ENCODE measurements around the gene PPP2CA. TPM values are rescaled to one million over a fixed set of nuclear protein-coding genes. Genes with fewer than 3 reads are reported as not detected.

Gene PPP2CA
- total and polyA plus RNA-seq, 2 of the 13 experiments (the other 11 are each of a cell fraction or from before 2014, with no cell fraction given): 82.4 to 171 TPM

DNA sequence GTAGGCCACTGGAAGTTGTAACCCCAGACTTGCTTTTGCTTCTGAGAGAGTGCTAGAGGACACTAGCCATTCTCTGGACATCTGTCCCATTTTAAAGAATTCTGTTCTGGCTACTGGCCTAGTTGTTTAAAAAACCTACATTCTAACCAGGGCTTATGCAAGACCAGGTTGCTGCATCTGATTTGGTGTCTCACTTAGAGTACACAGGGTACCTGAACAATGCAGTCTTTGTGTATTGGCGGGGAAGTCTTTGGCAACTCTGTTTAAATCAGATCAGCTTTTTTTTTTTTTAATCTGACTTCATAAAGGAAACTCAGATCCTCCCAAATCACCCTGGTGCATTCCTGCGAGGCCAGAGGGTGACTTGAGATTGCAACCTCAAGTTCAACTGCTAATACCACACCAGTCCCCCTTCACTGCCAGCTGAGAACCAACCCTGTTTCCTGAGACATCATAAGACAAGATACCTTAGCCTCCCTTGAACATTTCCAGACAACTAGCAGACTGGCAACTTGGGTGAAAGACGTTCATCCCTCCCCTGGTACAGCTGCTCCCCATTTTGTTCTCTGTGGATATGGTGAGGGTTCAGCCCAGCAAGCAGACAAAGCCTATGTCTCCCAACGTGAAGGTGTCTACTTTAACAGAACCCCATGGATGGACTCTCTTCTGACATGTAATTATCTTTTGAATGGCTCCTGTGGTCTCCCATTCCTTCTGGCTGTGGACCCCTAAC is 76.1 kb downstream of the PPP2CA start (continued):
- TF ChIP-seq, protein P1, sequence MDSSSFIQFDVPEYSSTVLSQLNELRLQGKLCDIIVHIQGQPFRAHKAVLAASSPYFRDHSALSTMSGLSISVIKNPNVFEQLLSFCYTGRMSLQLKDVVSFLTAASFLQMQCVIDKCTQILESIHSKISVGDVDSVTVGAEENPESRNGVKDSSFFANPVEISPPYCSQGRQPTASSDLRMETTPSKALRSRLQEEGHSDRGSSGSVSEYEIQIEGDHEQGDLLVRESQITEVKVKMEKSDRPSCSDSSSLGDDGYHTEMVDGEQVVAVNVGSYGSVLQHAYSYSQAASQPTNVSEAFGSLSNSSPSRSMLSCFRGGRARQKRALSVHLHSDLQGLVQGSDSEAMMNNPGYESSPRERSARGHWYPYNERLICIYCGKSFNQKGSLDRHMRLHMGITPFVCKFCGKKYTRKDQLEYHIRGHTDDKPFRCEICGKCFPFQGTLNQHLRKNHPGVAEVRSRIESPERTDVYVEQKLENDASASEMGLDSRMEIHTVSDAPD (CRISPR knock-in tag; IDR thresholded peaks at IDR 0.05): peak; percentile 69; the same call in 1 of the 2 replicates
- TF ChIP-seq ZSCAN20 (CRISPR knock-in tag; IDR thresholded peaks at IDR 0.05; ENCODE audit: borderline replicate concordance): no peak
- TF ChIP-seq ERF (CRISPR knock-in tag; IDR thresholded peaks at IDR 0.05): peak; percentile 20; the same call in 1 of the 2 replicates
- TF ChIP-seq TAF1 (CRISPR knock-in tag; IDR thresholded peaks at IDR 0.05): no peak
- TF ChIP-seq KLF15 (CRISPR knock-in tag; IDR thresholded peaks at IDR 0.05; ENCODE audit: borderline replicate concordance): no peak
- no peak for TF ChIP-seq CBFB (CRISPR knock-in tag; IDR thresholded peaks at IDR 0.05)
- TF ChIP-seq, protein P2, sequence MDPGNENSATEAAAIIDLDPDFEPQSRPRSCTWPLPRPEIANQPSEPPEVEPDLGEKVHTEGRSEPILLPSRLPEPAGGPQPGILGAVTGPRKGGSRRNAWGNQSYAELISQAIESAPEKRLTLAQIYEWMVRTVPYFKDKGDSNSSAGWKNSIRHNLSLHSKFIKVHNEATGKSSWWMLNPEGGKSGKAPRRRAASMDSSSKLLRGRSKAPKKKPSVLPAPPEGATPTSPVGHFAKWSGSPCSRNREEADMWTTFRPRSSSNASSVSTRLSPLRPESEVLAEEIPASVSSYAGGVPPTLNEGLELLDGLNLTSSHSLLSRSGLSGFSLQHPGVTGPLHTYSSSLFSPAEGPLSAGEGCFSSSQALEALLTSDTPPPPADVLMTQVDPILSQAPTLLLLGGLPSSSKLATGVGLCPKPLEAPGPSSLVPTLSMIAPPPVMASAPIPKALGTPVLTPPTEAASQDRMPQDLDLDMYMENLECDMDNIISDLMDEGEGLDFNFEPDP (CRISPR knock-in tag; conservative IDR thresholded peaks at IDR 0.05): no peak
- no peak for TF ChIP-seq XRCC5 (optimal IDR thresholded peaks at IDR 0.05; ENCODE audit: low read length)
- TF ChIP-seq, protein P3, sequence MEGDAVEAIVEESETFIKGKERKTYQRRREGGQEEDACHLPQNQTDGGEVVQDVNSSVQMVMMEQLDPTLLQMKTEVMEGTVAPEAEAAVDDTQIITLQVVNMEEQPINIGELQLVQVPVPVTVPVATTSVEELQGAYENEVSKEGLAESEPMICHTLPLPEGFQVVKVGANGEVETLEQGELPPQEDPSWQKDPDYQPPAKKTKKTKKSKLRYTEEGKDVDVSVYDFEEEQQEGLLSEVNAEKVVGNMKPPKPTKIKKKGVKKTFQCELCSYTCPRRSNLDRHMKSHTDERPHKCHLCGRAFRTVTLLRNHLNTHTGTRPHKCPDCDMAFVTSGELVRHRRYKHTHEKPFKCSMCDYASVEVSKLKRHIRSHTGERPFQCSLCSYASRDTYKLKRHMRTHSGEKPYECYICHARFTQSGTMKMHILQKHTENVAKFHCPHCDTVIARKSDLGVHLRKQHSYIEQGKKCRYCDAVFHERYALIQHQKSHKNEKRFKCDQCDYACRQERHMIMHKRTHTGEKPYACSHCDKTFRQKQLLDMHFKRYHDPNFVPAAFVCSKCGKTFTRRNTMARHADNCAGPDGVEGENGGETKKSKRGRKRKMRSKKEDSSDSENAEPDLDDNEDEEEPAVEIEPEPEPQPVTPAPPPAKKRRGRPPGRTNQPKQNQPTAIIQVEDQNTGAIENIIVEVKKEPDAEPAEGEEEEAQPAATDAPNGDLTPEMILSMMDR (CRISPR knock-in tag; IDR thresholded peaks at IDR 0.05): 0 out of 2 replicates have a peak, but pooled peaks have one; percentile 4
- TF ChIP-seq, protein P4, sequence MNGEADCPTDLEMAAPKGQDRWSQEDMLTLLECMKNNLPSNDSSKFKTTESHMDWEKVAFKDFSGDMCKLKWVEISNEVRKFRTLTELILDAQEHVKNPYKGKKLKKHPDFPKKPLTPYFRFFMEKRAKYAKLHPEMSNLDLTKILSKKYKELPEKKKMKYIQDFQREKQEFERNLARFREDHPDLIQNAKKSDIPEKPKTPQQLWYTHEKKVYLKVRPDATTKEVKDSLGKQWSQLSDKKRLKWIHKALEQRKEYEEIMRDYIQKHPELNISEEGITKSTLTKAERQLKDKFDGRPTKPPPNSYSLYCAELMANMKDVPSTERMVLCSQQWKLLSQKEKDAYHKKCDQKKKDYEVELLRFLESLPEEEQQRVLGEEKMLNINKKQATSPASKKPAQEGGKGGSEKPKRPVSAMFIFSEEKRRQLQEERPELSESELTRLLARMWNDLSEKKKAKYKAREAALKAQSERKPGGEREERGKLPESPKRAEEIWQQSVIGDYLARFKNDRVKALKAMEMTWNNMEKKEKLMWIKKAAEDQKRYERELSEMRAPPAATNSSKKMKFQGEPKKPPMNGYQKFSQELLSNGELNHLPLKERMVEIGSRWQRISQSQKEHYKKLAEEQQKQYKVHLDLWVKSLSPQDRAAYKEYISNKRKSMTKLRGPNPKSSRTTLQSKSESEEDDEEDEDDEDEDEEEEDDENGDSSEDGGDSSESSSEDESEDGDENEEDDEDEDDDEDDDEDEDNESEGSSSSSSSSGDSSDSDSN (CRISPR knock-in tag; IDR thresholded peaks at IDR 0.05): no peak
- TF ChIP-seq ZSCAN29 (CRISPR knock-in tag; conservative IDR thresholded peaks at IDR 0.05): 0 out of 2 replicates have a peak, but pooled peaks have one; percentile 62
- peak; percentile 65; the same call in 1 of the 2 replicates for TF ChIP-seq SOX5 (CRISPR knock-in tag; IDR thresholded peaks at IDR 0.05; ENCODE audit: borderline replicate concordance)
- peak; percentile 34; the same call in 1 of the 2 replicates for TF ChIP-seq FOSL2 (CRISPR knock-in tag; IDR thresholded peaks at IDR 0.05)
- TF ChIP-seq, protein P5, sequence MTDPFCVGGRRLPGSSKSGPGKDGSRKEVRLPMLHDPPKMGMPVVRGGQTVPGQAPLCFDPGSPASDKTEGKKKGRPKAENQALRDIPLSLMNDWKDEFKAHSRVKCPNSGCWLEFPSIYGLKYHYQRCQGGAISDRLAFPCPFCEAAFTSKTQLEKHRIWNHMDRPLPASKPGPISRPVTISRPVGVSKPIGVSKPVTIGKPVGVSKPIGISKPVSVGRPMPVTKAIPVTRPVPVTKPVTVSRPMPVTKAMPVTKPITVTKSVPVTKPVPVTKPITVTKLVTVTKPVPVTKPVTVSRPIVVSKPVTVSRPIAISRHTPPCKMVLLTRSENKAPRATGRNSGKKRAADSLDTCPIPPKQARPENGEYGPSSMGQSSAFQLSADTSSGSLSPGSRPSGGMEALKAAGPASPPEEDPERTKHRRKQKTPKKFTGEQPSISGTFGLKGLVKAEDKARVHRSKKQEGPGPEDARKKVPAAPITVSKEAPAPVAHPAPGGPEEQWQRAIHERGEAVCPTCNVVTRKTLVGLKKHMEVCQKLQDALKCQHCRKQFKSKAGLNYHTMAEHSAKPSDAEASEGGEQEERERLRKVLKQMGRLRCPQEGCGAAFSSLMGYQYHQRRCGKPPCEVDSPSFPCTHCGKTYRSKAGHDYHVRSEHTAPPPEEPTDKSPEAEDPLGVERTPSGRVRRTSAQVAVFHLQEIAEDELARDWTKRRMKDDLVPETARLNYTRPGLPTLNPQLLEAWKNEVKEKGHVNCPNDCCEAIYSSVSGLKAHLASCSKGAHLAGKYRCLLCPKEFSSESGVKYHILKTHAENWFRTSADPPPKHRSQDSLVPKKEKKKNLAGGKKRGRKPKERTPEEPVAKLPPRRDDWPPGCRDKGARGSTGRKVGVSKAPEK (CRISPR knock-in tag; IDR thresholded peaks at IDR 0.05; ENCODE audit: borderline replicate concordance): no peak
- no peak for TF ChIP-seq YY1 (IDR thresholded peaks at IDR 0.05; ENCODE audit: insufficient read depth, insufficient replicate concordance, low read depth, low read length)
- TF ChIP-seq, protein P6, sequence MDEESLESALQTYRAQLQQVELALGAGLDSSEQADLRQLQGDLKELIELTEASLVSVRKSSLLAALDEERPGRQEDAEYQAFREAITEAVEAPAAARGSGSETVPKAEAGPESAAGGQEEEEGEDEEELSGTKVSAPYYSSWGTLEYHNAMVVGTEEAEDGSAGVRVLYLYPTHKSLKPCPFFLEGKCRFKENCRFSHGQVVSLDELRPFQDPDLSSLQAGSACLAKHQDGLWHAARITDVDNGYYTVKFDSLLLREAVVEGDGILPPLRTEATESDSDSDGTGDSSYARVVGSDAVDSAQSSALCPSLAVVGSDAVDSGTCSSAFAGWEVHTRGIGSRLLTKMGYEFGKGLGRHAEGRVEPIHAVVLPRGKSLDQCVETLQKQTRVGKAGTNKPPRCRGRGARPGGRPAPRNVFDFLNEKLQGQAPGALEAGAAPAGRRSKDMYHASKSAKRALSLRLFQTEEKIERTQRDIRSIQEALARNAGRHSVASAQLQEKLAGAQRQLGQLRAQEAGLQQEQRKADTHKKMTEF (CRISPR knock-in tag; IDR thresholded peaks at IDR 0.05): peak; percentile 65
- peak; percentile 44 for TF ChIP-seq ELF3 (CRISPR knock-in tag; IDR thresholded peaks at IDR 0.05)

All from HepG2 (cell line).